Amniotic stem cell (primary cell): ENCODE results near the gene DSCAML1.

Experiments used
- DNase-seq: peaks from one replicate; lab custom pipeline; 2025; lab: John Stamatoyannopoulos, UW

Gene DSCAML1

GRCh38 chr11:117688255-117688797, 108.7 kb downstream of the DSCAML1 start:
- DNase-seq, result no peak

GRCh38 chr11:117687776-117688175, 109.2 kb downstream of the DSCAML1 start:
- no peak for DNase-seq

GRCh38 chr11:117686711-117687110, 110.3 kb downstream of the DSCAML1 start:
- no peak for DNase-seq

GRCh38 chr11:117685566-117685965, 111.5 kb downstream of the DSCAML1 start:
- no peak for DNase-seq

GRCh38 chr11:117684731-117685130, 112.3 kb downstream of the DSCAML1 start:
- DNase-seq, result no peak

GRCh38 chr11:117684111-117684510, 112.9 kb downstream of the DSCAML1 start:
- DNase-seq, result no peak

- no peak for DNase-seq
Observed at GRCh38 chr11:117681438-117681837, 115.6 kb downstream of the DSCAML1 start.

- no peak for DNase-seq
Observed at GRCh38 chr11:117679461-117679860, 117.6 kb downstream of the DSCAML1 start.

- DNase-seq, result no peak
Observed at GRCh38 chr11:117678658-117679406, 118.2 kb downstream of the DSCAML1 start.

- no peak for DNase-seq
Observed at GRCh38 chr11:117677729-117678310, 119.2 kb downstream of the DSCAML1 start.

- no peak for DNase-seq
Observed at GRCh38 chr11:117676501-117676900, 120.5 kb downstream of the DSCAML1 start.

GRCh38 chr11:117673602-117674001, 123.4 kb downstream of the DSCAML1 start:
- no peak for DNase-seq

- no peak for DNase-seq
Observed at GRCh38 chr11:117671370-117671769, 125.6 kb downstream of the DSCAML1 start.

- DNase-seq, result no peak
Observed at GRCh38 chr11:117670924-117671323, 126.1 kb downstream of the DSCAML1 start.

GRCh38 chr11:117670443-117670842, 126.6 kb downstream of the DSCAML1 start:
- no peak for DNase-seq

GRCh38 chr11:117669616-117670015, 127.4 kb downstream of the DSCAML1 start:
- DNase-seq, result no peak

- DNase-seq, result no peak
Observed at GRCh38 chr11:117669062-117669461, 128.0 kb downstream of the DSCAML1 start.

GRCh38 chr11:117668321-117668751, 128.7 kb downstream of the DSCAML1 start:
- DNase-seq, result no peak

- DNase-seq, result no peak
Observed at GRCh38 chr11:117664897-117665296, 132.1 kb downstream of the DSCAML1 start.

GRCh38 chr11:117663821-117664220, 133.2 kb downstream of the DSCAML1 start:
- no peak for DNase-seq

GRCh38 chr11:117663414-117663813, 133.6 kb downstream of the DSCAML1 start:
- DNase-seq, result no peak

GRCh38 chr11:117662671-117663269, 134.2 kb downstream of the DSCAML1 start:
- DNase-seq, result no peak

- no peak for DNase-seq
Observed at GRCh38 chr11:117662255-117662654, 134.8 kb downstream of the DSCAML1 start.
